ENCODE results near the gene ZNF331.

The ZNF331 gene

GRCh38 chr19:53577968-53578367, 40.0 kb downstream of the ZNF331 start:
- Mint-ChIP-seq H3K27me3 (no peaks in the 10 kb centered on the region), H3K27ac (no peak overlapping the region), H3K36me3 (ENCODE audit: low read depth) (peaks cover 69% of the 10 kb centered on the region), H3K4me1 (ENCODE audit: low read depth) (no peaks in the 10 kb centered on the region), H3K9me3 (peaks cover 28% of the 10 kb centered on the region), H3K4me3 (no peak overlapping the region)

GRCh38 chr19:53579518-53579917, 41.6 kb downstream of the ZNF331 start:
- H3K4me1 Mint-ChIP-seq (ENCODE audit: low read depth) = no peaks in the 10 kb centered on the region
- peaks cover 54% of the 10 kb centered on the region for H3K36me3 Mint-ChIP-seq (ENCODE audit: low read depth)
- no peaks in the 10 kb centered on the region for H3K27me3 Mint-ChIP-seq
- no peak overlapping the region for H3K4me3 Mint-ChIP-seq
- no peak overlapping the region for H3K27ac Mint-ChIP-seq
- peaks cover 23% of the 10 kb centered on the region for H3K9me3 Mint-ChIP-seq

- Mint-ChIP-seq H3K36me3 (ENCODE audit: low read depth) (peaks cover 40% of the 10 kb centered on the region), H3K9me3 (peaks cover 24% of the 10 kb centered on the region), H3K4me3 (no peak overlapping the region), H3K27ac (no peak overlapping the region), H3K27me3 (no peaks in the 10 kb centered on the region), H3K4me1 (ENCODE audit: low read depth) (no peaks in the 10 kb centered on the region)
Observed at GRCh38 chr19:53580871-53581835, 43.2 kb downstream of the ZNF331 start.

- H3K9me3 Mint-ChIP-seq = peaks cover 25% of the 10 kb centered on the region
- H3K4me3 Mint-ChIP-seq = no peak overlapping the region
- no peaks in the 10 kb centered on the region for H3K4me1 Mint-ChIP-seq (ENCODE audit: low read depth)
- H3K27ac Mint-ChIP-seq = no peak overlapping the region
- H3K27me3 Mint-ChIP-seq = no peaks in the 10 kb centered on the region
- peaks cover 33% of the 10 kb centered on the region for H3K36me3 Mint-ChIP-seq (ENCODE audit: low read depth)
Observed at GRCh38 chr19:53581871-53582279, 43.9 kb downstream of the ZNF331 start.

GRCh38 chr19:53583181-53583580, 45.2 kb downstream of the ZNF331 start:
- H3K9me3 Mint-ChIP-seq = peaks cover 17% of the 10 kb centered on the region
- no peaks in the 10 kb centered on the region for H3K27me3 Mint-ChIP-seq
- no peak overlapping the region for H3K27ac Mint-ChIP-seq
- H3K36me3 Mint-ChIP-seq (ENCODE audit: low read depth) = peaks cover 20% of the 10 kb centered on the region
- no peak overlapping the region for H3K4me3 Mint-ChIP-seq
- H3K4me1 Mint-ChIP-seq (ENCODE audit: low read depth) = no peaks in the 10 kb centered on the region

- H3K27me3 Mint-ChIP-seq = no peaks in the 10 kb centered on the region
- no peaks in the 10 kb centered on the region for H3K4me1 Mint-ChIP-seq (ENCODE audit: low read depth)
- no peak overlapping the region for H3K4me3 Mint-ChIP-seq
- no peak overlapping the region for H3K27ac Mint-ChIP-seq
- peaks cover 17% of the 10 kb centered on the region for H3K9me3 Mint-ChIP-seq
- H3K36me3 Mint-ChIP-seq (ENCODE audit: low read depth) = no peaks in the 10 kb centered on the region
Observed at GRCh38 chr19:53586277-53586691, 48.3 kb downstream of the ZNF331 start.

- H3K36me3 Mint-ChIP-seq (ENCODE audit: low read depth) = no peaks in the 10 kb centered on the region
- H3K27me3 Mint-ChIP-seq = no peaks in the 10 kb centered on the region
- H3K4me1 Mint-ChIP-seq (ENCODE audit: low read depth) = no peaks in the 10 kb centered on the region
- H3K27ac Mint-ChIP-seq = no peak overlapping the region
- no peak overlapping the region for H3K4me3 Mint-ChIP-seq
- no peaks in the 10 kb centered on the region for H3K9me3 Mint-ChIP-seq
Observed at GRCh38 chr19:53594811-53595509, 57.0 kb downstream of the ZNF331 start.

GRCh38 chr19:53595510-53595867, 57.5 kb downstream of the ZNF331 start:
- no peaks in the 10 kb centered on the region for H3K36me3 Mint-ChIP-seq (ENCODE audit: low read depth)
- H3K27ac Mint-ChIP-seq = no peak overlapping the region
- H3K9me3 Mint-ChIP-seq = no peaks in the 10 kb centered on the region
- no peak overlapping the region for H3K4me3 Mint-ChIP-seq
- no peaks in the 10 kb centered on the region for H3K4me1 Mint-ChIP-seq (ENCODE audit: low read depth)
- H3K27me3 Mint-ChIP-seq = no peaks in the 10 kb centered on the region

GRCh38 chr19:53596056-53596455, 58.1 kb downstream of the ZNF331 start:
- Mint-ChIP-seq H3K27ac (no peak overlapping the region), H3K9me3 (no peaks in the 10 kb centered on the region), H3K4me3 (no peak overlapping the region), H3K27me3 (no peaks in the 10 kb centered on the region), H3K4me1 (ENCODE audit: low read depth) (no peaks in the 10 kb centered on the region), H3K36me3 (ENCODE audit: low read depth) (no peaks in the 10 kb centered on the region)

- Mint-ChIP-seq H3K4me1 (ENCODE audit: low read depth) (no peaks in the 10 kb centered on the region), H3K4me3 (no peak overlapping the region), H3K9me3 (peaks cover 2% of the 10 kb centered on the region)
Observed at GRCh38 chr19:53597023-53597422, 59.1 kb downstream of the ZNF331 start.

GRCh38 chr19:53598361-53598760, 60.4 kb downstream of the ZNF331 start:
- Mint-ChIP-seq H3K36me3 (ENCODE audit: low read depth) (no peaks in the 10 kb centered on the region), H3K4me3 (no peak overlapping the region), H3K9me3 (peaks cover 3% of the 10 kb centered on the region), H3K27me3 (no peaks in the 10 kb centered on the region), H3K4me1 (ENCODE audit: low read depth) (no peaks in the 10 kb centered on the region), H3K27ac (no peak overlapping the region)

More at GRCh38 chr19:53597023-53597422, 59.1 kb downstream of the ZNF331 start:
- no peak overlapping the region for H3K27ac Mint-ChIP-seq
- no peaks in the 10 kb centered on the region for H3K36me3 Mint-ChIP-seq (ENCODE audit: low read depth)
- H3K27me3 Mint-ChIP-seq = no peaks in the 10 kb centered on the region

- Mint-ChIP-seq H3K27ac (no peak overlapping the region), H3K4me1 (ENCODE audit: low read depth) (no peaks in the 10 kb centered on the region), H3K9me3 (peaks cover 3% of the 10 kb centered on the region), H3K4me3 (no peak overlapping the region), H3K36me3 (ENCODE audit: low read depth) (no peaks in the 10 kb centered on the region), H3K27me3 (no peaks in the 10 kb centered on the region)
Observed at GRCh38 chr19:53600217-53600616, 62.3 kb downstream of the ZNF331 start.

- Mint-ChIP-seq H3K4me1 (ENCODE audit: low read depth) (no peaks in the 10 kb centered on the region), H3K27ac (no peak overlapping the region), H3K36me3 (ENCODE audit: low read depth) (no peaks in the 10 kb centered on the region), H3K27me3 (no peaks in the 10 kb centered on the region), H3K9me3 (peaks cover 7% of the 10 kb centered on the region), H3K4me3 (no peak overlapping the region)
Observed at GRCh38 chr19:53606031-53606430, 68.1 kb downstream of the ZNF331 start.

GRCh38 chr19:53608381-53608780, 70.4 kb downstream of the ZNF331 start:
- Mint-ChIP-seq H3K4me1 (ENCODE audit: low read depth) (no peaks in the 10 kb centered on the region), H3K27me3 (no peaks in the 10 kb centered on the region), H3K27ac (no peak overlapping the region), H3K9me3 (peaks cover 4% of the 10 kb centered on the region), H3K36me3 (ENCODE audit: low read depth) (no peaks in the 10 kb centered on the region), H3K4me3 (no peak overlapping the region)

- Mint-ChIP-seq H3K4me1 (ENCODE audit: low read depth) (no peaks in the 10 kb centered on the region), H3K9me3 (peaks cover 4% of the 10 kb centered on the region), H3K4me3 (no peak overlapping the region), H3K36me3 (ENCODE audit: low read depth) (no peaks in the 10 kb centered on the region), H3K27ac (no peak overlapping the region), H3K27me3 (no peaks in the 10 kb centered on the region)
Observed at GRCh38 chr19:53612762-53613526, 75.0 kb downstream of the ZNF331 start.
